GM21619 (cell line): ENCODE data around the gene PKD2L1.
"Not testable (repeated sequence)": the region's sequence is repeated elsewhere in the genome, so short reads cannot be mapped to it uniquely, and the experiment has no call there.

Source experiments
- ATAC-seq: cut with Tn5 transposase; IDR thresholded peaks from one replicate; pipeline ENCODE4 v1.9.1; 2021; ENCODE audit not compliant: unreplicated experiment

PKD2L1 gene

DNA sequence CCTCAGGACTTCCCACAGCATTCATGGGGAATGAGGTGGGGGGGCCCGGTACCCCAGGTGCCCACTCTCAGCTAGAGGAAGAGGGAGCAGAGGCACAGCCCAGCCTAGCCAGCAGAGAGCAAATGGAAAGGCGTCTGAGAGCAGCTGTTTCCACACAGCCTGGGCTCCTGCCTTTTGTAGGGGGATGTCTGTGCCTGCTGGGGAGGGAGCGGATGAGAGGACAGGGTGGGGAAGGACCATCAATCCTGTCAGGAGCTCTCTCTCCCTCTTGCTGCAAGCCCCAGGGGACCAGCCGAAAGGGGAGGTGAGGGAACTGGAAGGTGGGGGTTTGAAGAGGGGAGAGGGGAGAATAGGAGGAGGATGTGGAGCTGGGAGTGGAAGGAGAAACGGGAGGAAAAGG is at the start of gene PKD2L1:
Gene PKD2L1, minus strand, starts transcription at position 150 of the 400 bp plus-strand sequence. Its CDS starts 125 bp downstream, at position 25.
- no peak for ATAC-seq

DNA sequence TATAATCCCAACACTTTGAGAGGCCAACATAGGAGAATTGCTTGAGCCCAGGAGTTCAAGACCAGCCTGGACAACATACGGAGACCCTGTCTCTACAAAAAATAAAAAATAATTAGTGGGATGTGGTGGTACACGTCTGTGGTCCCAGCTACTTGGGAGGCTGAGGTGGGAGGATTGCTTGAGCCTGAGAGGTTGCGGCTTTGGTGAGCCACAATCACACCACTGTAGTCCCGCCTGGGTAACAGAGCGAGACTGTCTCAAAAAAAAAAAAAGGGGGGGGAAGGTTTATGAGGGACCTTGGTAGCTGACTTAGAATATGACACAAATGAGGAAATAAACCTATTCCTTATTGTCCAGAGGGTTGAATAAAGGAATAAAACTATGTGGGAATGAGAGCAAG is 47.8 kb upstream of the PKD2L1 start:
- no peak for ATAC-seq

DNA sequence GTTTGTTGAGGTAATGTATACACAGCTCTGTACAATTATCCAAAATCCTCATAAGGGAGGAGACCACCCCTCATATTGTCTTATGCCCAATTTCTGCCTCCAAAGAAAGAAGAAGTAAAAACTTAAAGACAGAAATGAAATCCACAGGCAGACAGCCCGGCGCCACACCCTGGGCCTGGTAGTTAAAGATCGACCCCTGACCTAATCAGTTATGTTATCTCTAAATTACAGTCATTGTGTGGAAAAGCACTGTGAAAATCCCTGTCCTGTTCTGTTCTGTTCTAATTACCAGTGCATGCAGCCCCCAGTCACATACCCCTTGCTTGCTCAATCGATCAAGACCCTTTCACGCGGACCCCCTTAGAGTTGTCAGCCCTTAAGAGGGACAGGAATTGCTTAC is 46.6 kb upstream of the PKD2L1 start:
- ATAC-seq: not testable (repeated sequence)

DNA sequence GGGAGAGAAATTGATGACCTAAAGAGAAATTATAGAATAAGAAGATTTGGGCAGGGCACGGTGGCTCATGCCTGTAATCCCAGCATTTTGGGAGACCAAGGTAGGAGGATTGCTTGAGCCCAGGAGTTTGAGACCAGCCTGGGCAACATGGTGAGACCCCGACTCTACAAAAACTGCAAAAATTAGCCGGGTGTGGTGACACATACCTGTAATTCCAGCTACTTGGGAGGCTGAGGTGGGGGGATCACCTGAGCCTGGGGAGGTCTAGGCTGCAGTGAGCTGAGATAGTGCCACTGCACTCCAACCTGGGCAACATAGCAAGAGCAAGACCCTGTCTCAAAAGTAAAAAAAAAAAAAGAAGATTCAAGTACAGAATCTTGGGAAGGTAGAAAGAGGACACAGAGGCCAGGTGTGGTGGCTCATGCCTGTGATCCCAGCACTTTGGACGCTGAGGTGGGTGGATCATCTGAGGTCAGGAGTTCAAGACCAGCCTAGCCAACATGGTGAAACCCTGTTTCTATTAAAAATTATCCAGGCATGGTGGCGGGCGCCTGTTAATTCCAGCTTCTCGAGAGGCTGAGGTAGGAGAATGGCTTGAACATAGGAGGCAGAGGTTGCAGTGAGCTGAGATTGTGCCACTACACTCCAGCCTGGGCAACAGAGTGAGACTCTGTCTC is 44.8 kb upstream of the PKD2L1 start:
- ATAC-seq: not testable (repeated sequence)

DNA sequence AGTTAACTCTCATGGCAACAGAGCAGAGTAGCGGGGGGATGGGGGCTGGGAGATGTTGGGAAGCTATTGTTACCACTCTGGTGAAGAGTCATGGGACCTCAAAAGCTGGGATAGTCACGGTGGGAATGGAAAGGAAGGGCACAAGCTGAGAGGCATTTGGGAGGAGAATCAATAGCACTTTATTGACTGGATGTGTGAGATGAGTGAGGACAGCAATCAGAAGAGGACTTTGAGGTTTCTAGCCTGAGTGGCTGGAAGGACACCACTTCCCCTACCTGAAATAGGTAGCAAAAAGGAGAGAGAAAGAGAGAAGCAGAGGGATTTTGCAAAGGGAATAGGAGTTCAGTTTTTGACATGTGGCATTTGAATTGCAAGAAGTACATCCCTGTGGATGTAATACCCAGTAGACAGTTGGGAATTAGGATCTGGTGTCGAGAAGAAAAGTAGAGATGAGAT is 44.2 kb upstream of the PKD2L1 start:
- no peak for ATAC-seq

DNA sequence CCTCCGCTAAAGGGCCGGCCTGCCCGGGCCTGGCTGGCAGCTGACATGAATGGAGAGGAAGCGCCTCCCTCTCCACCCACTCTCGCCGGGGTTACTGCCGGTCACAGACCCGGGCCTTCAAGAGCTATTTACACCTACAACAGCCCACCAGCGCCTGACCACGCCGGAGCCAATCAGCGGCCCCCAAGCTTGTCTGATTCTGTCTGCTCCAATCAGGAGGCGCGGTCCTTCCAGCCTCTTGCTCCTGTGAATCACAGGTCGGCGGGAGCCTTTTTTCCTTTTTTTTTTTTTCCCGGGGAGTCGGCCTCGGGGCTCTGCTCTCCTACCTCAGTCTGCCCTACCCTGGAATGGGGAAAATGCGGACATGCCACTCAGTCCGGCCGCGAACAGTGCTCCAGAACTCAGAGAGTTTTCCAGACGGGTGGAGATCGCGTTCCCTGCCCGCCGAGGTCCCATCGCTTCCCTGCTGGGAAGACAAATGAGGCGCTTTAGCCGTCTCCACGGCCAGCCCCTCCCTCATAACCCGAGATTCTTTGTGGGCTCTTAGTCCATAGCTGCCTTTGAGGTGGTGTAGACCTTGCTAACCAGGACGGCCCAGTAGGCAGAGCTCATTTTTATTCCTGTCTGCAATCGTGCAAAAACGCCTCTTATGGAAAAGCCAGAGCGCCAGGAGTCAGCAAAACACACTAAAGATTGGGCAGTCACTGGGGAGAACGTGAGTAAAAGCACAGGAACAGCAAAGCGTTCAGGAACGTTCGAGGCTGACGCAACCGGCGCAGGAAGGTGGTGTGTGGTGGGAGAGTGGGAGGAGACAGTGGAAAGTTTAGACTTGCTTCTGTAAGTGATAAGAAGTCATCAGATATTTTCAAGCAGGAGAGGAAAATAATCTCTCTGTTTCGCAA is 43.5 kb upstream of the PKD2L1 start:
- ATAC-seq: peak; percentile 94

DNA sequence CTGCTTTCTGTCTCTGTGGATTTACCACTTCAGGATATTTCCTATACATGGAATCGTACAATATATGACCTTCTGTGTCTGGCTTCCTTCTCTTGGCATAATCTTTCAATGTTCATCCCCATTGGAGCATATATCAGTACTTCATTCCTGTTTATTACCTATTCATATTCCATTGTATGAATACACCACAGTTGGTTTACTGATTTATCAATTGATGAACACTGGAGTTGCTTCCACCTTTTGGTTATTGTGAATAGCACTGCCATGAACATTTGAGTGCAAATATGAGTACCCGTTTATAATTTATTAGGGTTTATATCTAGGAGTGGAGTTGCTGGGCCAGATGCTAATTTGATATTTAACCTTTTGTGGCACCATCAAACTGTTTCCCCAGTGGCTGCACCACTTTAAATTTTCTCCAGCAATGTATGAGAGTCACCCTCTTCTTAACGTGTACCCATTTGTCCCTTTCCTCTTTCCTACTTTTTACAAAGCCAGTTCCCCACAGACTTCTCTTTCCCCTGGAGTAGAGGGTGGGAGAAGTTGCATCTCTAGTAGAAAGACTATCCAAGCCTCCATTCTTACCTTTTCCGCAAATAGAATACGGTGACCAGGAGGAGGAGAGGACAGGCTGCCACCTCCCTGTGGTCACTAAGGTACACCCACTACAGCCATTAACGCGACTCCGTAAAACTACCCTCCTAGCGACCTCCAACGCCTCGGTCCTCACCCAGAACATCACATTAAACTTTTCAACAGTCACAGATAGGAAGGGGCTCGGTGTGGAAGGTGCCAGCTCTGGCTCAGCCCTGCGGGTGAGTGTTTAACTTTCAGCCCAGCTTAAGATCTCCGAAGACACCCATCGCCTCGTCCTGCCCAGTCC is 42.6 kb upstream of the PKD2L1 start:
- no peak for ATAC-seq

DNA sequence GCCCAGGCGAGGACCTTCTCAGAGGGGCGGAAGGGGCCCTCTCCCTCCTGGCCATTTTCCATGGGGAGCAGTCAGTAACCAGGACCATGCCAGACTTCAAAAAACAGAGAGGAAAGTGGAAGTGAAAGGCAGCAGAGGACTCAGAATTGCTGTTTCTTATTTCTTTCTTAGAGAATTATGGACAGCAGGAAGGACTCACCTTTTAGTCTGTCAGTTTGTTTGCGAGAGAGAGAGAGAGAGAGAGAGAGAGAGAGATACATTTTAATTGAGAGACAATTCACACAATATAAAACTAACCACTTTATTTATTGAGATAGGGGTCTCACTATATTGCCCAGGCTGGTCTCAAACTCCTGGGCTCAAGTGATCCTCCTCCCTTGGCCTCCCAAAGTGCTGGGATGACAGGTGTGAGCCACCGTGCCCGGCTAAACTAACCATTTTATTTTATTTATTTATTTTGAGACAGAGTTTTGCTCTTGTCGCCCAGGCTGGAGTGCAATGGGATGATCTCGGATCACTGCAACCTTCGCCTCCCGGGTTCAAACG is 41.5 kb upstream of the PKD2L1 start:
- ATAC-seq: no peak

DNA sequence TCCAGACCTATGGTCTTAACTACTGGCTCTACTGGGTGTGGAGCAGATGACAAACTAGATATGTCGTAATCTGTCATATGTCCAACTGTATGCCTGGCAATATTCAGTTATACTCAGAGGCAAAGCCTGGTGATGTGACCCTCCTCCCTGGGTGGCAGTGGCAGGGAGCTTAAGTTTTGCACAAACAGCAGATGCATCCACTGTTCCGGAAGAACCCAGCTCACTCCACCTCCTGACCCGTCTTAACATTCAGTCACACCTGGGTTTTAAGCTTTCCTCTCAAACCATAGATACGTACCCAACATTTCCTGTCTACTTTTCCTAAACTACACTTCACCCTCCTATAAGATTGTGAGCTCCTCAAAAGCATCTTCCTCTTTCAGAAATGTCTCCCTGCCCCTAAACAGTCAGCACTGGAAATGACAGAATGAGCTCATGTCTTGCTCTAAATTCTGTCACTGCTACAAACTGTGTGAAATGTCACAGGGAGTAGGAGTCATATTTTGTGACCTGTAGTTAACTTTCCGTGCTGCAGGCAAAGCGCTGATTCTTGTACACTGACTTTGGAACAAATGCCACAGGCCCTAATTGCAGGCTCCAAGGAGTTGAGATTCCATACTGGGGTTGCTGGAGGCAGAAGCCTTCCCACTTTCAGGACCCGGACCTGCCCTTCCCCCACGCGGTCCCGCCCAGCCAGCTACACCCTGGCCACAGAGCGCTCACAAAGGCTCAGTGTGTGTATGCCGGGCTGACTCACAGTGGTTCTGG is 40.9 kb upstream of the PKD2L1 start:
- no peak for ATAC-seq

DNA sequence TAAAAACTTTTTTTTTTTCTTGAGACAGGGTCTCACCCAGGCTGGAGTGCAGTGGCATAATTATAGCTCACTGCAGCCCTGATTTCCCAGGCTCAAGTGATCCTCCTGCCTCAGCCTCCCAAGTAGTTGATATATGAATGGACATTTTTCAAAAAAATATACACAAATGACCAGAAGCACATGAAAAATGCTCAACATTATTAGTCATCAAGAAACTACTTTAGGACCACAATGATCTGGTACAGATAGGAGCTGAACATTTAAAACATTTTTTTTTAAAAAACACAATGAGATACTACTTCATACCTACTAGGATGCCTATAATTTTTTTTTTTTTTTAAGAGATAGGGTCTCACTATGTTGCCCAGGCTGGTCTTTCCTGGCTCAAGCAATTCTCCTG is 38.7 kb upstream of the PKD2L1 start:
- no peak for ATAC-seq

DNA sequence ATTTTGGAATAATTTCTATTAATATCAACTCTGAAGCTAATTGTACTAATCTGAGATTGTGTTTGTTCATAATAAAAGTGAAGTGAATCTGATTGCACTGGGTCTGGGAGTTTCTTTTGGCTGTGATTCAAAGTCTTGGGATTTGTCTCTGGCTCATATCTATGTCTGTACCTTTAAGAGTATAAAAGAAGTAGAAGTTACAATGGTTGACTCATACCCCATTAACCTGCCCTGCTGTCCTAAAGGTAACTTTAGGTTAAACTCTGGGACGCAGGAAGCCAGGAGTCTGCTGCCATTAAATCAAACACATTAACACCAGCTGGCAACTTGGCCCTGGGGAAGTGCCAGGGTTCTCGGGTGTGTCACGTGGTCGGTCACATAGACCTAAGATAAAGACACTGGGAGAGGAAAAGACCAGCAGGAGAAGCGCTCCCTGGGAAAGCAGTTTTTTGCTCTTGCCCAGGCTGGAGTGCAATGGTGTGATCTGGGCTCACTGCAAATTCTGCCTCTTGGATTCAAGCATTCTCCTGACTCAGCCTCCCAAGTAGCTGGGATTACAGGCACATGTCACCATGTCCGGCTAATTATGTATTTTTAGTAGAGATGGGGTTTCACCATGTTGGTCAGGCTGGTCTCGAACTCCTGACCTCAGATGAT is 34.8 kb upstream of the PKD2L1 start:
- ATAC-seq: no peak

DNA sequence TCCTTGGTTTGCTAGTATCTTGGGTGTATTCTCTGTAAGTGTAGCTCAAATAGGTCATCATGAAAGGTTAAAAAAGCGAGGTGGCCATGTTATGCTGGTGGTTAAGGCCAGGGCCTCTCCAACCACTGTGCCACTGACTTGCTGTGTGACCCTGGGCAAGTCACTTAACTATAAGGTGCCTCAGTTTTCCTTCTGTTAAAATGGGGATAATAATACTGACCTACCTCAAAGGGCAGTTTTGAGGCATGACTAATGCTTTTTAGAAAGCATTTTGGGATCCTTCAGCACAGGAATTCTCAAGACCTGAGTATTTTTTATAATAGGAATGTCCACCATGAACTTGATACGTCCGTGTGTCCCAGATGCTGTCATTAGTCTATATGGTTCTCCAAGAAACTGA is 34.1 kb upstream of the PKD2L1 start:
- no peak for ATAC-seq

DNA sequence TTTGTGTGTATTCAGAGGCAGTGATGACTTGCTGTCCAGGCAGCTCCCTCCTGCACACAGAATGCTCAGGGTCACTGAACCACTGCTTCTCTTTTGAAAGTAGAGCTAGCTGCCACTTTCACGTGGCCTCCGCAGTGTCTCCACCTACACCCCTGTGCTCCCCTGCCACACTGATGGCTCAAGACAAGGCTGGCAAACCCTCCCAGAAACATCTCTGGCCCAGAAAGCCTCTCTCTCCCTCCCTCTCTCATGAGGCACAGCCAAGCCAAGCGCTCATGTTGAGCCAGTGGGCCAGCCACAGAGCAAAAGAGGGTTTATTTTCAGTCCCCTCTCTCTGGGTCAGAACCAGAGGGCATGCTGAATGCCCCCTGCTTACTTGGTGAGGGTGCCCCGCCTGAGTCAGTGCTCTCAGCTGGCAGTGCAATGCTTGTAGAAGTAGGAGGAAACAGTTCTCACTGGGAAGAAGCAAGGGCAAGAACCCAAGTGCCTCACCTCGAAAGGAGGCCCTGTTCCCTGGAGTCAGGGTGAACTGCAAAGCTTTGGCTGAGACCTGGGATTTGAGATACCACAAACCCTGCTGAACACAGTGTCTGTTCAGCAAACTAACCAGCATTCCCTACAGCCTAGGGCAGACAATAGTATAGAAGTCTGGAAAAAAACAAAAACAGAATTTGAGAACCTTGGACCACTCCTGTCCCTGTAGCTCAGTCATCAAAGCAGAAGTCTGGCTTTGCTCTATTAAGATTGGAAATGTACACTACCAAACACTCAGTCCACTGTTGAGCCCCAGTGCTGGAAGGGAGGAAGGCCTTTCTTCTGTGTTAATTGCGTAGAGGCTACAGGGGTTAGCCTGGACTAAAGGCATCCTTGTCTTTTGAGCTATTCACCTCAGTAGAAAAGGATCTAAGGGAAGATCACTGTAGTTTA is 32.8 kb upstream of the PKD2L1 start:
- no peak for ATAC-seq

DNA sequence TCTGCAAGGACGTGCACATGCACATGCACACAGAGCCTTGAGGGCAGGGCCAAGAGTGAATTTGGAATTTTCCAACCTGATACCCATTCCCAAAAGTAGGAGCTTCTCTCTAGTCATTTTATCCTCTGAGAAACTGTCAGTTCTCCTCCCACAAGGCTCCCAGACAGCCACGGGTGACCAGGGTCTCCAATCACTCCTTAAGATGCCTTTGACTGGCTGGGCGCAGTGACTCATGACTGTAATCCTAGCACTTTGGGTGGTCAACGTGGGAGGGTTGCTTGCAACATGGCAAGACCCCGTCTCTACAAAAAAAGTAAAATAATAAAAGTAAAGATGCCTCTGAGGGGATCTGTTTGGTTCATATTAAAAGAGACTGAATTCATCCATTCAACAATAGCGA is 30.2 kb upstream of the PKD2L1 start:
- ATAC-seq: no peak

DNA sequence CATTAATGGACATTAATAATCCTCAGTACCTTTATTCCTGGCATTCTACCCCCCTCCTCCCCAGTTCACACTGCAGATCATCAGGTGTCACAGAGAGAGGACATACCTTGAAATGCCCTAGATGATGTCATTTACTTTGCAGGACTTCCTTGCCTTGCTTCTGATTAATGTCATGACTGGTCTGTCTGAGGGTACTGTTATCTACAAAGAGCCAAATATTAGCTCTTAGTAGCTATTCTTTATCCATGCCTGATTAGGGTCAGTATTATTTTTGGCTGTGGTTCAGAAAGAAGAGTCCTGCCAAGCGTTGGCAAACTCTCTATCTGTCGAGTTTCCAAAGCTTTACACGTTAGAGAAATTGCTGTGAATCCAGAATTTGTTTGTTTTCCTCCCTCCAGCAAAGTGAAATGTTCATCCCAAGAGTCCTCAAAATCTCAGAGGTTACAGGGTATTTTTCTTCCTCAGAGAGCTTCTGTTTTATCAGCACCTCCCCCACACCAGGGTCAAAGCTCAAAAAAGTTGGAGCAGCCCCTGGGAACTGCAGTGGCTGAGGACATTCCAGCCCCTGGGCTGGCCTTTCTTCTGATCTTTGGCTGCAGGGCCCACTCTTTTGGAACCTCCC is 29.6 kb upstream of the PKD2L1 start:
- ATAC-seq: no peak

DNA sequence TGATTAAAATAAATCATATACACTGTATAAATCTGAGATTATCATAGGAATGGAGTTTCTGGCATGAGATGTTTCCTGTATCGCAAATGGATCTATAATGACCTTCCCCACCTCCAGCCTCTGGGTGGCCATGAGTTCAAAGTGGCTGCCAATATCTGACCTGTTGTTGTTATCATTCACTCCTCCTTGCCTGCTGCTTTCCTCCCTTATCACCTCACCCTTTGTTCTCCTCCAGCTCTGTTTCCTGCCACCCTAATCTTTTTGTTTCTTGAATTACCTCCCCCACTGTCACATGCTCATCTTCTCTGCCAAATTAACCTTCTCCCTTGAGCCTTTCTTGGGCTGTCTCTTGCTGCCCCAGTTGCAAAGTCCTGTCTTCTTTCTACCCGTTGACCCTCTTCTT is 29.0 kb upstream of the PKD2L1 start:
- ATAC-seq: no peak

DNA sequence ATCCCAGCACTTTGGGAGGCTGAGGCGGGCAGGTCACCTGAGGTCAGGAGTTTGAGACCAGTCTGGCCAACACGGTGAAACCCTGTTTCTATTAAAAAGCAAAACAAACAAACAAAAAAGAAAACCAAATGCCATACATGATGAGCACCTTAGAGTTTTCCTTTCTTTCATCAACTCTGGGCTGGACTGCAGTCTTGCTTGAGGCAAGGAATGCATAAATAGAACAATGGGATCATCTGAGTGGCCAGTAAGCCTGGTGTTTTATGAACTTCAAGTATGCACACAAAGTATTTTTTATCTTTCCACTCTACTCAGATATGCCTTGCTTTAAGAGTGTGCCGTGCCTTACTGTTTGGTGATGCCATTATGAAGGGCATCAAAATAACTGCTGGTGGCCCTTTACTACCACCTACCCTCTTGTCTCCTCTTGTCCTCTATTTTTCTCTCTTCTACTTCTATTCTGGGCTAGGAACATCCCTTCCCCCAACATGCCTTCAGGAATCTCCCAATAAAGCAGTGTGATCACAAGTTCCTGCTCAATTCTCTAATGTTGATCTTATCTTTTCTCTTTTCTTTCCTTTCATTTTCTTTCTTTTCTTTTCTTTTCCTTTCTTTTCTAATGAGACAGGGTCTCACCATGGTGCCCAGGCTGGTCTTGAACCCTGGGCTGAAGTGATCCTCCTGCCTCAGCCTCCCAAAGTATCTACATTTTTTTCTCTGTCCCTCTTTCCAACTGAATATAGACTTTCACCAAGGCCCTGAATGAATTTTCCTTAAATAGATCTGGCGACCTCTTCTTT is 27.2 kb upstream of the PKD2L1 start:
- ATAC-seq: no peak
